ENCODE results near the gene MORC2.

The MORC2 gene

DNA sequence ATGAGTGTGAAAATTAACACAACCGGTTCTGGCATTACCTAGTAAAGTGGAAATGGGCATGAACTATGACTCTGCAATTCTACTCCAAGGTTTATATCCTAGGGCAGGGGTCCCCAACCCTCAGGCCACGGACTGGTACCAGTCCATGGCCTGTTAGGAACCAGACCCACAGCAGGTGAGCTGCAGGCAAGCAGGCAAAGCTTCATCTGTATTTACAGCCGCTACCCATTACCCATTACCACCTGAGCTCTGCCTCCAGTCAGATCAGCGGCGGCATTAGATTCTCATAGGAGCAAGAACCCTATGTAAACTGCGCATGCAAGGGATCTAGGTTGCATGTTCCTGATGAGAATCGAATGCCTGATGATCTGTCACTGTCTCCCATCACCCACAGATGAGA is 49.8 kb downstream of the MORC2 start:
- no peak for DNase-seq

DNA sequence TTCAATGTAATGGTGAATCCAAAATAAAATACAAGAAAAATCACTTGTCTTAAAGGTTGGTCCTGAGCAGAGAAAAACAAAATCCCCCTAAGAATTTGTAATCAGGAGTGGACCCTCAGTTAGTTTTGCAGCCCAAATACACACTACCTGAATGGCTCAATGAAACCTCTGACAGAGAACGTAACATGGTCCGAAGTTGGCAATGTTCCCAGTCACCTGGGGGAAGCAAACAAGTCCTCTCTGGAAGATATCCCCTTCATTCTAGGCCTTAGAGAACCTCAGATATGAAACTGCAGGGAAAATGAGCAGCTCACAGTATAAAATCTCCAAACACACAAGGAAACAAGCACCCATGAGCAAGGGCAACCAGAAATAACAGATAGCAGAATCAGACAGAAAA is 58.2 kb downstream of the MORC2 start:
- no peak for DNase-seq

DNA sequence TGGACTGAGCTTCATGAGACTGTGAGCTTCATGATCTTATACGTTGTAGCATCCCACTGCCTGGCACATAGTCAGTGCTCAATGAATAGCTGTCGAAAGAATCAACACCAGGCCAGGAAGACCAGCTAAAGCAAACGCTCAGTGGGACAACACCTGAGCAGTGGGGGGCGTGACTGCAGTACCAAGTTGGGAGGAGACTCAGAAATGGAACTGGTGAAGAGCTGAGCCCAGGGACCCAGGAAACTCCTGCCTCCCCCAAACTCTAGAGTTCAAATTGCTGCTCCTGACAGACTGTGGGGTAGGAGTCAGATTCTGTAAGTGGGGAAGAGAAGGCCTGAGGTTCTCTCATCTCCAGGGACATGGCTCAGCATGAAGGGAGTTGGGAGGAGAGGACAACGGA is 59.3 kb downstream of the MORC2 start:
- no peak for DNase-seq

DNA sequence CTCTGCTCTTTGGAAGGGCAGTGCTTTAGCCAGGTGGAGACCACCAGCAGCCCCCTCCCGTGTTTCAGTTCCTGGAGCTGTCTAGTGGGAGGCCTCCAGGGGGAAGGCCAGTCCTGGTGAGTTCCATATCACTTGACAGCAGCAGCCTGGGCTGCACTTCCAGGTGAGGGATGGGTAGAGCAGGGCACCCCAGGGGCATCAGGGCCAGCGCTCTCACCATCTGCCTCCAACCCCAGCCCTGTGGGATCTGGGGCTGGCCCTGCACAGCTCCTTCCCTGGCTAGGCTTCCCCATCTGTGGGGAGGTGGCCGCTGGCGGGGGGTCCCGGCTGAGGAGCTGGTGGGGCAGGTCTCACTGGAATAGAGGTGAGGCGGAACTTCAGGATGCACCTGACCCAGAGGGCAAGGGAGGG is 60.5 kb downstream of the MORC2 start:
- no peak for DNase-seq

DNA sequence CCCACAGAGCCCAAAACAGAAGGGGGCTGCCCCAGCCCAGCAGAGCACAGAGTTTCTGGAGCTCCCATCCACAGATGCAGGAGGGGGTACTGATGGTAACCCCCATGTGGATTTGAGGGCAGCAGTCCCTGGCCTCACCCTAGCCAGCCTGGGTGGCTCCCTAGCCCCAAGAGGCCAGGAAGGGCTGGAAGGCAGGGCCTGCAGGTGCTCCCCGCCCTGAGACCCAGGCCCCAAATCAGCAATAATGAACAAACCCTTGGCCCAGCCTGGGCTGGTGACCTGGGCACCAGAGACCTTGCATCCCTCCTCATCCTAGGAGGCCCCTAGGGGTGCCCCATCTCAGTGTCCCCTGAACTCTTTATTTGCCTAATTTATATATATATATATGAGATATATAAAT is 61.6 kb downstream of the MORC2 start:
- DNase-seq: no peak

DNA sequence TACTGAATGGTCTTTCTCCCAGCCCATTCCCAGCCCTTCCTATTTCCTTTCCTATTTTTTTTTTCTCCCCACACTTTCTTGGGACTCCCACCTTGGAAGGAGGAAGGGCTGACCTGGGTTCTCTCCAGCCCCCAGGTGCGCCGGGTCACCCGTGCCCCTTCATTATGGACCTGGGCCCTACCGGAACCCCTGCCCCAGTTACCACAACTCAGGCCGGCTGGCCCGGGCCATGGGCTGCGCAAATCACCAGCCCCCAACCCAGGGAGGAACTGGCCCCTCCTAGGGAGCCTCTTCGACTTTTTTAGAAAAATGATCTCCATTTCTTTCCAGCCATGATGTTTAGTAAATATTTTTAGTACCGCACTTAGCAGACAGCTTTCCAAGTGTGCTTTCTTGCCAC is 62.2 kb downstream of the MORC2 start:
- DNase-seq: no peak

DNA sequence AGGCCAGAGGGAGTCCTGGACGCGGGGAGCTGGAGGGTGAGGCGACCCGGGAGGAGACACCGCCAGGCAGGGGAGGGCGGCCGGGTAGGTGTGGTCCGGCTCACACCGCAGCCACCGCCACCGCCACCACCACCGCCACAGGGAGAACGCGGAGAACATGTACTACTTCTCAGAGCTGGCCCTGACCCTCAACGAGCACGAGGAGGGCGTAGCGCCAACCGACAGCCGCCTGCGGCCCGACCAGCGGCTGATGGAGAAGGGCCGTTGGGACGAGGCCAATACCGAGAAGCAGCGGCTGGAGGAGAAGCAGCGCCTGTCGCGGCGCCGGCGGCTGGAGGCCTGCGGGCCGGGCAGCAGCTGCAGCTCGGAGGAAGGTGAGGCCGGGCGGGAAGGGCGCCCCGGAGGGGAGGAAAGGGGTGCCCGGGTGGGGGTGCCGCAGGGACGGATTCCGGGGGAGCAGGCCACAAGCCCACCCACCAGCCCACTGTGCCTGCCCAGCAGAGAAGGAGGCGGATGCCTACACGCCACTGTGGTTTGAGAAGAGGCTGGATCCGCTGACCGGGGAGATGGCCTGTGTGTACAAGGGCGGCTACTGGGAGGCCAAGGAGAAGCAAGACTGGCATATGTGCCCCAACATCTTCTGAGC is 62.8 kb downstream of the MORC2 start:
- no peak for DNase-seq

DNA sequence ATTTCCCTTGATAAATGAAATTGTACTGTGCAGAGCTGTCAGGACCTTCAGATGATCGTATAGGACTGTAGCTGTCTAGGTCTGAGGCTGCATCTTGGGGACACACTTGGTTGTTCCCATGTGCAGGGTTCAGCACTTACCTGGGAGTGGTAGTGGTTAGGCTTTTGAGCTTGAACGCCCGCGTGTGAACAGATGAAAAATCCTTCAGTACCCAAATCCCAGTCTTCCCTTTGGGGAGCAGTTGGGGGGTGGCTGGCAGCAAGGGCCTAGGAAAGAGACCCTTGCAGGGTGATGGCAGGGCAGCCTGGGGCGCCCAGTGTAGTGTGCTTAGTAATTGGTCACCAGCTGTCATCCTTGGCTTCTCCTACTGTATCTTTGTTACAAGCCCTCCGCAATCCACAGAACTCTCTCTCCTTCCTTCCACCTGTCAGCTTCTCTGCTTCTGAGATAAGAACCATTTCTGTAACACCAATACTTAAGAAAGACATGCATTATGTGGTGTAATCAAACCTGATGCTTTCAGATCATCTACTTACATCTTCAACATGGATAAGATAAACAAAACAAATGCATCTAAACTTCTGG is 64.6 kb downstream of the MORC2 start:
- DNase-seq: no peak

DNA sequence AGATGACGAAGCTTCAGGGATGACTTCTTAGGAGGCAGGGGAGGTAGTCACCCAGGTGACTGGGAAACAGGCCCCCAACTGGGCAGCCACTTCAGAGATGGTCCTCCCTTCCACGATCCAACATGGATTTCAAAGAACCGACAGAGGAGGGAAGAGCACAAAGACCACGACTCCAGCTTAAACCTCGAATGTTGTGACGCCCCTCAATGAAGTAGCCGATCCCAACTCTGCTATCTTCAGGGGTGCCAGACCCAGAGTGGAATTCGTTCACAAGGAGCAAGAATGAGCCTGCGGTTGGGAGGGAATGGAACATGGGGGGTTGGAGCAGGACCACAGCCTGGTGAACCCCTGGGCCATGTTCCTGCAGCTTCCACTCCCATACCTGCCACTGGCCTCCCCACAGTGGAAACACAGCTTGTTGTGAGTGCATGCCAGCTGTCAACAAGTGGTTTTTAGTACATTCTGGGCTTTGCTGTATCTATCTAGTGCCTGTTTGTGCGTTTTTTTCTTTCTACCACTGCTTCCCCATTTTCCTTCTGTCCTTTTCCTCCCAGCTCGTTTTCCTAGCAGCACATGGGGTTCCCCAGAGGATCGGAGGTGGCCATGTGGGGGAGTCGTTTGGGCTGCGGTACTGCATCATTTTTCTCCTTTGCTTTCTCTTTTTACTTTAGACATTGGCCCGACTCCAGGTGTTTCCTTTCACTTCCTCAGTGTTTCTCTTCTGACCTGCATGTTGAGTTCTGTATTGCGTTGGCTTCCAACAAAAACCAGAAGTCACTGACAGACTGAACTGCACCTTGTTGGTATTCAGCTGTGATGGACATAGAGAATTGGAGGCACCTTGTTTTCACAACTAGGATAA is 65.8 kb downstream of the MORC2 start:
- no peak for DNase-seq

DNA sequence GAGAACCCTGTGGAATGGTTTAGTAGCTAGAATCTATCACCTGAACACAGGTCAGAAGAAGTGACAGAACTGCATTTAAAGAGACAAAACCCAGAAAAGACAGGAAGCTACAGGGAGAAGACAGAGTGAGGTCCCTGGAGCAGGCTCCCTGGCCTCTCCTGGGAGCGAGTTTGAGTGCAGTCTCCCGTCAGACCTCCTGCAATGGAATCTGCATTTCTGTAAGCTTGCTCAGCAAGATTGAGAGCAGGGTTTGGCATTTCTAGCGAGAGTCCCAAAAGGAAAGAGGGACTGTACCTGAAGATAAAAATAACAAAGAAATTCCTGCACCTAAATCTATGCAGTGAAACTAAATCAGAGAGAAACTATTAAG is 74.2 kb downstream of the MORC2 start:
- no peak for DNase-seq

DNA sequence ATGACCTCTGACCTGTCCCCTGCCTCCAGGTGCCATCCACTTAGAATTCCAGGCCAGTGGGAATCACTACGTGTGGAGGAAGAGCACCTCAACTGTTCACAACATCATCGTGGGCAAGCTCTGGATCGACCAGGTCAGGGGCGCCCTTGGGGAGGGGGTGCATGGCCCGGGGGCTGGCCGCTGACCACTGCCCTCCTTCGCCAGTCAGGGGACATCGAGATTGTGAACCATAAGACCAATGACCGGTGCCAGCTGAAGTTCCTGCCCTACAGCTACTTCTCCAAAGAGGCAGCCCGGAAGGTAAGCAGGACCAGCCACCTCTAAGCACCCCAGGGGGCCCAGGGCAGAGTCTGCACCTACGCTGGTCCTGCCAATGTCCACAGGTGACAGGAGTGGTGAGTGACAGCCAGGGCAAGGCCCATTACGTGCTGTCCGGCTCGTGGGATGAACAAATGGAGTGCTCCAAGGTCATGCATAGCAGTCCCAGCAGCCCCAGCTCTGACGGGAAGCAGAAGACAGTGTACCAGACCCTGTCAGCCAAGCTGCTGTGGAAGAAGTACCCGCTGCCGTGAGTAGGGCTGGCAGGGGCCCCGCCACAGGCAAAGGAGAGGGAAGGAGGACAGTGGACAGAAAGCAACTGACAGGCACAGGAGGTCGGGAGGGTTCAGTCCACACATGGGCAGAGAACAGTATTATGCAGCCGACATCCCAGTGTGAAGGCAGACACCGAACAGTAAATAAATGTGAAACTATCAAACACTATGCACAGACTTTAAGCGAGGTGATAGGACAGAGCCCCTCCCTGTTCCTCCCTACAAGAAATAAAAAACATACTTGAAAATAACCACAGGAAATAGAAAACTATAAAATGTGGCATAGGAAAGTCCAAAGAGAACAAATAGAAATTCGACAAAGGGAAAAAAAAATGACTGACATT is 74.9 kb downstream of the MORC2 start:
- no peak for DNase-seq

DNA sequence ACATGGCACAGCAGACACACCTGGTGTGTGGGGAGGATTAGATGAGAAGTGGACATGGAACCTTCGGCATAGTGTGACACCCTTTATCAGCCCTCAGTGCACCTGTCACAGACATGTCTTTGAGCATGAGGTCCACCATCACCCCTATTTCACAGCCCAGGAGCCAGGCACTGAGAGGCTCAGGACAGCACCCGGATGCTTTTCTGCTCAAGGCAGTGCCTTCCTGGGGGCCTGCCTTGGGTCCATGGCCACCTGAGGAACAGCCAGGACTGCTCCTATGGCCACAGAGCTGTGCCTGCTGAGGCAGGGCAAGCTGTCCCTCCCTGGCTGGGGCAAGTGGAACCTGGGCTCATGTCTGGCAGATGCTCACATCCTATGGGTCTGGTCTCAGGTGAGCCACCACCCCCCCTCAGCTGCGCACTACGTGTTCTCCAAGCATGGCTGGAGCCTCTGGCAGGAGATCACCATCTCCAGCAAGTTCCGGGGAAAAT is 75.8 kb downstream of the MORC2 start:
- DNase-seq: no peak

DNA sequence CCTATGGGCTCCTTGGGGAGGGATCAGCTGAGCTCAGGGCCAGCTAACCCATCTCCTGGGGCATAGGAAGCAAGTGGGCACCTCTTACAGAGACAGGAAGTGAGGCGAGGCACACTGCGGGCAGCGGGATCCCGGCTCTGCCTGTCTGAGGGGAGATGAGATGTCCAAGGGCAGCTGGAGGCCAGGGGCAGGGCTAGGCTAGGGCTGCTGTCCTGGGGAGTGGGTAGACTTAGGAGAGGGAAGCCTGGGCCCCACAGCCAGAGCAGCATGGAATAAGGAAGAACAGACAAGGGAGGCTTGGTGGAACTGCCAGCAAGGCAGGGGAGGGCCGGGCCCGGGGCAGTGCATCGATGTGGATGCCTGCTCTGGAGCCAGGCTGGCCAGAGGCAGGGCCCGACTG is 76.3 kb downstream of the MORC2 start:
- no peak for DNase-seq

DNA sequence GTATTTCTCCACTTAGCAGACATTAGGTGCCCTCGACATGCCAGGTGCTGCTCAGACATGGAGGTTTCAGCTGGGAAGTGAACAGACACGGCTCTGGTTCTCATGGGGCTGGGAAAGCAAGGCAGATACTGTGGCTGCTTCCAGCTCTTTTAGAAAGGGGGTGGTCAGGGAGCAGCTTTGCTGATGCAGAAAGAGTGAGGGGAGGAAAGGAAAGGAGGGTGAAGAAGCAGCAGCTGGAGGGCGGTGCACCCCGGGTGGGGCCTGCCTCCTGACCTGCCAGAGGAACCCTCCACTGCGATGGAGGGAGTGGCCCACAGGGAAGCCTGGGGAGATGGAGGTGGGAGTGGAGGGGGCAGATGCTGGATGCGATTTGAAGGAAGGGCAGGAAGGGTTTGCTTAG is 76.8 kb downstream of the MORC2 start:
- DNase-seq: no peak

DNA sequence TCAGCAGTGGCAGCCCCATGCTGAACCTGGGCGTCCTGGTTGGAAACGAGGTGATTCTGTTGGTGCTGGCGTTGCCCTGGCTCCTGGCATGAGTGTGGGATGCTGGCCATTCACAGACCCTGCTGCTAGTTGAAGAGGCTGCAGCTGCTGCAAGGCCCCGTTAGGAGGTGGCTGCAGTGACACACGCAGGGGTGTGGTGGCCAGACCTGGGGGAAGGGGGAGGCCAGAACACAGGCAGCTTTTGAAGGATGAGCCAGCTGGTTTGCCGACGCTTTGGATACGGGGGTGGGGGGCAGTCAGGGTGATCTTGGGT is 77.2 kb downstream of the MORC2 start:
- DNase-seq: no peak

DNA sequence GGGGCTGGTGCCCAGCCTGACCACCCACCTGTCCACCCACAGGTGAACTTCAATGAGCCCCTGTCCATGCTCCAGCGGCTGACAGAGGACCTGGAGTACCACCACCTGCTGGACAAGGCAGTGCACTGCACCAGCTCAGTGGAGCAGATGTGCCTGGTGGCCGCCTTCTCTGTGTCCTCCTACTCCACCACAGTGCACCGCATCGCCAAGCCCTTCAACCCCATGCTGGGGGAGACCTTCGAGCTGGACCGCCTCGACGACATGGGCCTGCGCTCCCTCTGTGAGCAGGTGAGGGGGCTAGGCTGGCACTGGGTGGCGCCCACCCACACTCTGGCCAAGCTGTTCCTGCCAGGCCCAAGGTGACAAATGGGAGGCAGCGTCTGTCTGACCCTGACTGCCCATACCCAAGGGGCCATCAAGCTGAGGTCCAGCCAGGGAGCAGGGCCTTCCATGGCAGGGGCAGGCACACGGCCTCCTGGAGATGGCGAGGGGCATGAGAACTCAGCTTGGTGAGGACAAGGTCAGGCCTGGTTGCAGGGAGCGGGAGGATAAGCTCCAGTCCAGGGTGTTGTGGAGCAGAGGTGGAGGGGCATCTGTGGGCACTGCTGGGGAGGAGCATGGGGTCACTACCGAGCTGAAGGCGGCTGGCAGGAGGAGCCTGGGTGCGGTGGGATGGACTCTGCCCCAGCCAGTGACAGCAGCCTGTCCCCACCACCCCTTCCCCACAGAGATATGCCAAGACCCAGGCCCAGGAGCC is 77.7 kb downstream of the MORC2 start:
- no peak for DNase-seq

DNA sequence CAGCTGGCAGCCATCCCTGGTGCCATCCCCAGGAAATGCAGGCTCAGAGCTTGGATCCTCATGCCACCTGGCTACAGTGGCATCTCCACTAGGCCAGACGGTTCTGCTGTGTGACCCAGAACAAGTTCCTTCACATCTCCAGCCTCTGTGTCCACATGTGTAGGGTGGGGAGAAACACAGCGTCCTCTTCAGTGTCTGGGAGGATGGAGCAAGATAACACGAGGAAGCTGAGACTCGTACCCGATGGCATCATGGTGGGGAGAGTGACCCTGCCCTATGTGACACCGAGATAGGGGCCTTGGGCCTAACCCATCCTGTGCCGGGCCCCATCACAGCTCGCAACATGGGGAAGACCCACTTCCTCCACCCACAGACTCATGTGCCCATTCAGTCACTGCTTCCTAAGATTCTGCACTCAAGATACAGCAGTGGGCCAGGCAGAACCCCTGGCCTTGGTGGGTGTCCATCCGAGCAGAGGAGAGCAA is 78.5 kb downstream of the MORC2 start:
- no peak for DNase-seq

DNA sequence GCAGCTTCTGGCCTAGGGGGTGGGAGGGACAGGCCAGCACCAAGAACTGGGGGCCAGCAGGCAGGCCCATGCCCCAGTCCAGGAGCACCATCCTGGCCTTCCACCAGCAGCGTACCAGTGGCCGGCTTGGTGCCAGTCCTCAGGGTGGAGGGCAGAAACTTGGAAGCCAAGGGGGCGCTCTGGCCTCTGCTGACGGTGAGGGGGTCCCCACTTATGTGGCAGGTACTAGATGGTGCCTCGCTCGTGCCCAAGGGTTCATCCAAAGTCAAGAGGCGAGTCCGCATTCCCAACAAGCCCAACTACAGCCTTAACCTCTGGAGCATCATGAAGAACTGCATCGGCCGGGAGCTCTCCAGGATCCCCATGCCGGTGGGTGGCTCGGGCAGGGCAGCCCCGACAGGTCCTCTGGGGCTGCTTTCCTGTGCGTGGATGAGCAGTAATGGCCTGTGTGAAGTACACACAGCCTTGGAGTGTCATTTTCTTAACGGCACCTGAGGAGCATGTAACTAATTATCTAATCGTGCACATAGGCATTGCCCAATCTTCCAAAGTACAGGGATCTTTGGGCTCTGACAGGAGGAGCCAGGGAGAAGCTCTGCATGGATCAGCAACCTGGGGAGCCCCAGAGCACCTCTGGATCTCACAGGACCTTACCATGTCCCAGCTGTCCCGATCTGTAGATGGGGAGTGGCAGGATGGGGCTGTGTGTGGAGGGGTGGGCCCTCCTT is 79.1 kb downstream of the MORC2 start:
- DNase-seq: no peak

DNA sequence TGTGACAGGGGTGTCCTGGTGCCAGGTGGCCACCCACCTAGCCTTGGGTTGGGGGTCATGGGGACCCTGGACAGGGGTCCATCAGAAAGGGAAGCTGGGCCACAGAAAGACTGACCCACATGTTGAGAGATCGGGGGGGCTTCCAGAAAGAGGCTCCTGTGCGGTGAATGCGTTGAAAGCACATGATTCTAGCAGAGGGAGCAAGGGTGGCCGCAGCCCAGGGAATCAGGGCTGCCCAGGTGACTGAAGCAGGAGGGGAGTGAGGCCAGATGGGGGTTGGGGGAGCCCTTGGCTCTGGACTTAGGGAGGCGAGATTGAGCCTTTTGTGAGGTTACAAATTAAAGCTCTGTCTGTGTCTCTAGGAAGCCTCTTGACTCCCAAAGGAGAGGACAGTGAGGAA is 80.7 kb downstream of the MORC2 start:
- no peak for DNase-seq

DNA sequence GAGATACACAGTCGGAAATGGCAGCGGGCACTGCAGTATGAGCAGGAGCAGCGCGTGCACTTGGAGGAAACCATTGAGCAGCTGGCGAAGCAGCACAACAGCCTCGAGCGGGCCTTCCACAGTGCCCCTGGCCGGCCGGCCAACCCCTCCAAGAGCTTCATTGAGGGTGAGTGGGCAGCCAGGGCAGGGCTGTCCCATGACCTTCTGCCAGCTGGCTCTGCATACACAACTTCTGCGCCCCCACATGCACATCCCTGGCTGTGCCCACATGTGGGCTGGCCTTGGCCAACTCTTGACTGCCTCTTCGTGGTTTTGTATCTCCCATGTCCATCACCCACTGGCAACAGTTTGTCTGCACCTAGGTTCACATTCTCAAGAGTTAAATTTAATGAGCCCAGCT is 81.1 kb downstream of the MORC2 start:
- no peak for DNase-seq

DNA sequence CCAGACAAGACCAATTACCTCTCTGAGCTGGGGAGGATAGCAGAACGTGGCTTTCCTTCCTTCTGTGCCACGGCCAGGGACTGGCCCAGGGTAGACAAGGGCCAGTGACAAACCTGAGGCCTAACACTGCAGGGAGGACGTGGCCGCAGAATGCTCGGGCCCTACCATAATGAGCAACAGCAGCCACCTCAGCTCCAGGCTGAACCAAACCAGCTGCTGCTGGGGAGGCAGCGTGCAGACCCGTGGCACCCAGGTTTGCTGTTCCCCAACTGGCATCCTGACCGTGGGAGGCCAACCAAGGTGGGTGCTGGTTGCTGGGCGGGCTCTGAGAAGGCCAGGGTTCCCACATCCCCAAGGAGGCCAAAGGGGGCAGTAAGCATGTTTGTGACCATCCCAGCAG is 83.0 kb downstream of the MORC2 start:
- DNase-seq: no peak

DNA sequence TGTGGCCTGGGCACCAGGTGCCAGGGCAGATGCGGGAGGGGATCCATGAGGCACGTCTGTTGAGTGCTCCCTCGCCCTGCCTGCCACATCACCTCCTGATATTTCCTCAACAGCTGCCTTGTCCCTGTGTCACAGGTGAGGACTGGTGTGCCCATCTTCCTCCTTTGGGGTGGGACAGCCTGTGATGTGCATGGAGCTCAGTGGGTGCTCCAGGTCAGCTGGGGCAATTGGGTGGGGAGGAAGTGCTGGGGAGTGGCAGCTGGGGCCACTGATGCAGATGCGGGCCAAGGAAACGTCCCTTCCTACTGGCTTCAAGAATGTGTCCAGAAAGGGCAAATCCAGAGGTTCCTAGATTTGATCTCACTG is 83.6 kb downstream of the MORC2 start:
- DNase-seq: no peak

All from GF-D8 (cell line).